ENCODE results near the gene ELFN1.

DNA sequence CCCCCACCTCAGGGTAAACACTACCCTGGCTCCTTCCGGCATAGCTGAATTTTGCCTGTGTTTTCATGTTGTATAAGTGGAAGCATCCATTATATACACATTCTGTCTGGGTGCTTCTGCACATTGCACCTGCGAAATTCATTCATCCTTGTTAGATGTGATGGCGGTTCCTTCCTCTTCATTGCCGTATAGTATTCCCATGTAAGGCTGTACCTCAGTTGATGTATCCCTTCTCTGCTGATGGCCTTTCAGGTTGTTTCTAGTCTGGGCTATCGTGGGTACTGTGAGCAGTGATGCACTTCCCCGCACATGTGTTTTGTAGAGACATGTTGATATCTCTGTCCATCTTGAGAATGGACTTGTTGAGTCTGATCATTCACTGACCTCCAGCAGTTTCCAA, 28.9 kb downstream of the ELFN1 start:
- TF ChIP-seq CTCF (conservative IDR thresholded peaks at IDR 0.05; ENCODE audit: low read length) (no peak), EZH2phosphoT487 (IDR thresholded peaks at IDR 0.05; ENCODE audit: borderline replicate concordance) (no peak)

Measured in Loucy (cell line).